T-helper 1 cell (primary cell): ENCODE measurements around the gene STEAP1B.
"Not testable (repeated sequence)": the region's sequence is repeated elsewhere in the genome, so short reads cannot be mapped to it uniquely, and the experiment has no call there.

Experiments
- DNase-seq, 5 donors: peaks; one replicate each; pipeline ENCODE4 v3.0.0-alpha.2; 2012 to 2020
- total RNA-seq, 4 donors: gene quantifications; one replicate each; lab custom pipeline; 2026; lab: John Stamatoyannopoulos, UW

Gene STEAP1B
- total RNA-seq, result 0 to 0.15 (median 0) reads per million in 4 donors

DNA sequence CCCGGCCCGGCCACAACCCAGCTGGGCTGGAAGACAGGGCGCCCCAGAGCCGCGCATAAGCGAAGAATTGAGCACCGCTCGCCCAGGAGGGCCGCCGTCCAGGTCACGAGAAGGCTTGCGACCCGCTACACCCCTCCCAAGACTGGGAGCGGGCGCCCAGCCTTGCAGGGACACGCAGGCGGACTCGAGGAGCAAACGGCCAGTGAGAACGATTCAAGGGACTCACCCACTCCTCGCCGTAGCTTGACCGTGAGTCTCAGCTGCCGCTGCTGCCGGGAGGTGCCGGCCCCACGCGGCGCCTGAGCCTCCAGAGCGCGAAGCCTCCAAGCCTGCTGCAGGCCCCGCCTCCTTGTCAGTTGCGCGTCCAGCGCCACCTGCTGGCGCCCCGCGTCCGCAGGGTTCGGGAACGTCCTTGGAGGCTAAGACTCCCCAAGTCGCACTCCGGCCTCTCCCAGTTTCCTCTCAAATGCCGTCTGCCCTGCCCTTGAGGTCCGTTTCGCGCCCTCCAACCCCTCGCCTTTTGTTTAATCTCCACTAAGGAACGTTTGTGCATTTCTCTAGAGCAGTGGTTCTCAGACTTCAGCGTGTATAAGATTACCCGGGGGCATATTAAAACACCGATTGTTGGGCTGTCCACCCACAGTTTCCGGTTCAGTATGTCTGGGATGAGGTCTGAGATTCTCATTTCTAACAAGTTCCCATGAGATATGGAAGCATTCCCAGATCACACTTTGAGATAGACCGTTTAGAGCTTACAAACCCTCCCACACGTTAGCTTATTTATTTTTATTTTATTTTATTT lies at the start of gene STEAP1B:
TSS of gene STEAP1B (minus strand) at position 301 of the 802 bp plus-strand sequence. CDS start 5,333 bp downstream, outside the sequence.
- DNase-seq, result peak; percentile 53 to 82 (median 68)

- no peak for DNase-seq
These were observed 49.1 kb upstream of the STEAP1B start for GRCh38 chr7:22549051-22549450.

- DNase-seq, result no peak
These were observed 48.3 kb upstream of the STEAP1B start for GRCh38 chr7:22548313-22548712.

GRCh38 chr7:22546769-22547168 lies 46.8 kb upstream of the STEAP1B start:
- DNase-seq, result no peak

DNA sequence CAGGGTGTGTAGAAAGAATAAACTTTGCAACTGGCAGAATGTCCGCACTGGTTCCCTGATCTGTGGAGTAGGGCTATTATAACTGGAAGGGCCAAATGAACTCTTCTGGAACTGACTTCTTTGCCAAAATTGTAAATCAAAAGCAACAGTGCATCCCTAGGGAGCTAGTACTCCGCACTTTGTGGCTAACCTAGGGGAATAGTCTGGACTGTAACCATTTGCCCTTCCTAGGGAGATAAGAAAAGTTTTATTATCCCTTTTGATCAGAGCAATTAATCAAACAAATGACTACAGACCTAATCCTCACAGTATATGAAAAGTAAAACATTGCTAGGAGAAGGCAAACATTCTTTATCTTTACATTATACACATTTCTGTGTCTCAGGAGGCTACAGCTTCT lies 45.5 kb upstream of the STEAP1B start:
- DNase-seq, result no peak

DNA sequence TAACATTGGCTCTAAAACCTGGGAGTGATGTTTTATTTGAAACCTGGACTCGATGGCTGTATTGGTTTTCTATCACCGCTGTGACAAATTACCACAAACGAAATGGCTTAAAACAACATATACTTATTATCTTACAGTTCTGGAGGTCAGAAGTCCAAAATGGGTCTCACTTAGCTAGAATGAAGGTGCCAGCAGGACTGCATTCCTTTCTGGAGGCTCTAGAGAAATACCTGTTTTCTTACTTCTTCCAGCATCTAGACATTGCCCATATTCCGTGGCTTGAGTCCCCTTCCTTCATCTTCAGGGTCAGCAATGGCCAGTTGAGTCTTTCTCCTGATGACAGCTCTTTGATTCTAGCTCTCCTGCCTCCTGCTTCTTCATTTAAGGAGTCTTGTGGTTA lies 44.3 kb upstream of the STEAP1B start:
- DNase-seq, result no peak

- no peak for DNase-seq
These were observed 43.2 kb upstream of the STEAP1B start for GRCh38 chr7:22543169-22543568.

- no peak for DNase-seq
These were observed 42.7 kb upstream of the STEAP1B start for GRCh38 chr7:22542669-22543068.

DNA sequence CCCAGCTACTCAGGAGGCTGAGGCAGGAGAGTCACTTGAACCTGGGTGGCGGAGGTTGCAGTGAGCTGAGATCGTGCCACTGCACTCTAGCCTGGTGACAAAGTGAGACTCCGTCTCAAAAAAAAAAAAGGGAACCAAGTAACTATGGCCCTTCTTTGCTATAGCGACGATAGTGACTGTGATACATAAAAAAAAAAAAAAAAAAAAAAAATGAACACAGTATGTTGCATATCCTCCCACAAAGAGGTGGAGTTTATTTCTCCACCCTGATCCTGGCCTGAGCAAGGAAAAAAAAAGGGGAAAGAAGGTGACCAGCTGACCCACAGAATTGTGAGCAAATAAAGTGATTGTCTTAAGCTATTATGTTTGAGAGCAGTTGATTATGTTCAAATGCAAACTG lies 42.3 kb upstream of the STEAP1B start:
- DNase-seq, result no peak

DNA sequence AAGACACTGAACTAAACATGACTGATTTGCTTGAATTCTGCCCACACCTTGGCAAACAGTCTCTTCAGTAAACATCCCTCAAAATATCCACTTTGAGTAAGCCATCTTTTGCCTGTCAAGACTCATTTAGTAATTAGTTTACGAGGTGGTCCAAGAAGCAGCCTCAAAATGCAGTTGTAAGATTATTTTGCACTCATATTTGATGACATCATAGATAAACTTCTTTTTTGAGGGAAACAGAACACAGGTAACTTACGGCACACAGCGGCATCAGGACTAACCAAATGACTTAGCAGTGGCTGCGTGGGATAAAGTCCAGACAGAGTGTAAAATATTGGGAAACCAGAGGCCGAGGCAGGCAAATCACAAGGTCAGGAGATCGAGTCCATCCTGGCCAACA lies 41.8 kb upstream of the STEAP1B start:
- DNase-seq, result no peak

DNA sequence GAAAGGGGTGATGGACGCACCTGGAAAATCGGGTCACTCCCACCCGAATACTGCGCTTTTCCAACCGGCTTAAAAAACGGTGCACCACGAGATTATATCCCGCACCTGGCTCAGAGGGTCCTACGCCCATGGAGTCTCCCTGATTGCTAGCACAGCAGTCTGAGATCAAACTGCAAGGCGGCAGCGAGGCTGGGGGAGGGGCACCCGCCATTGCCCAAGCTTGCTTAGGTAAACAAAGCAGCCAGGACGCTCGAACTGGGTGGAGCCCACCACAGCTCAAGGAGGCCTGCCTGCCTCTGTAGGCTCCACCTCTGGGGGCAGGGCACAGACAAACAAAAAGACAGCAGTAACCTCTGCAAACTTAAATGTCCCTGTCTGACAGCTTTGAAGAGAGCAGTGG lies 28.5 kb upstream of the STEAP1B start:
- DNase-seq, result not testable (repeated sequence)

DNA sequence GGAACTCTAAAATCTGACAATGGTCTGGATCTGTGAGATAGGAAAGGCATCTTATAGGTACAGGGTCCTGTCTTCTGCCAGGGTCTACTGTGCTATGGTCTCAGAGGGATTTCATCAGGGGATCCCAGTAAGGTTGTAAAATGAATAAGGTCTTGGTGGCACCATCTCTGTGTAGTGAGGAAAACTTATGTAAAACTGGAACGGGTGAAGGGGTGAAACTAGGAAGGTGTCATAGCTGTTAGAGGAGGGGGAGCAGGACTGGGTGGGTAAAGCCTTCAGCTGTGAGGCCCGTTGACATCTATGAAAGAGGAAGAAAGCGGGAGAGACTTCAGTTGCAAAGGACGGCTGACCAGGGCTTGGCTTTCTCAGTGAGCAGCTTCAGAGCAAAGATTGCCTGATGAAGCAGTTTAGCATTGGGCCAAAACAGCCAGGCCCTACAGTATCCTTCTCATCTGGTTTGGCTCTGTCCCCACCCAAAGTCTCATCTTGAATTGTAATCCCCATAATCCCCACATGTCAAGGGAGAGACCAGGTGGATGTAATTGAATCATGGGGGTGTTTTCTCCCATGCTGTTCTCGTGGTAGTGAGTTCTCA lies 24.5 kb upstream of the STEAP1B start:
- DNase-seq, result not testable (repeated sequence)

DNA sequence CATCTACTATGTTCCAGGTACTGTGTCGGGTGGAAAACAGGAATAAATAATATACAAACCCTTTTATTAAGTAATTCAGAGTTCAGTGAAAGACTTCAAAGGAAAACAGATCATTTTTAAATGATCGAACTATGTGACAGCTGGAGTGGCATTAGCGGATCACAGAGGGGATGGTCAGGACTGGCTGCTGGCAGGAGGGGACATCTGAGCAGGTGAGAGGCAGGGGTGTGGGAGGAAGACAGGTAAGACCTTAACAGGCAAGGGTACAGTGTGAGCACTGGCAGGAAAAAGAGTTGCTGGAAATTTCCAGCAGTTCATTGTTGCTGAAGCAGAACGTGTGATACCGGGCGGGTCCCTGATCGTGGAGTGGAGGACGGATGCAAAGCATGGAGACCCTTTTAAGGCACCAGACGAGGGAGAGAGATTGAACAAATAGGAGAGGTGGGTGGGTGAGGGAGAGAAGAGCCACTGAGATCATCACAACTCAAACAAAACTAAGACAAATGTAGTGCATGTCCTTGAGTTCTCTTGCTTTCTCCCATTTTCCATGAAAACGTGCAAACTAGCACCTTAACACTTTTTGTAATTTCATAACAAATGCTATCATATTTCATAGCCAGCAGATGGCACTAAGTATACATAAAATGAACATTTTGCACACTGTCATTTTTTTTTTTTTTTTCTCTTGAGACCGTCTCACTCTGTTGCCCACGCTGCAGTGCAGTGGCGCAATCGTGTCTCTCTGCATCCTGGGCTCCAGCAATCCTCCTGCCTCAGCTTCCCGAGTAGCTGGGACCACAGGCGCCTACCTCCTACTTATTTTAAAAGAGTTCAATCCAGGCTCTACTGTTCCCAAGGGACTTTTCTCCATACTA lies 23.7 kb upstream of the STEAP1B start:
- DNase-seq, result not testable (repeated sequence)

DNA sequence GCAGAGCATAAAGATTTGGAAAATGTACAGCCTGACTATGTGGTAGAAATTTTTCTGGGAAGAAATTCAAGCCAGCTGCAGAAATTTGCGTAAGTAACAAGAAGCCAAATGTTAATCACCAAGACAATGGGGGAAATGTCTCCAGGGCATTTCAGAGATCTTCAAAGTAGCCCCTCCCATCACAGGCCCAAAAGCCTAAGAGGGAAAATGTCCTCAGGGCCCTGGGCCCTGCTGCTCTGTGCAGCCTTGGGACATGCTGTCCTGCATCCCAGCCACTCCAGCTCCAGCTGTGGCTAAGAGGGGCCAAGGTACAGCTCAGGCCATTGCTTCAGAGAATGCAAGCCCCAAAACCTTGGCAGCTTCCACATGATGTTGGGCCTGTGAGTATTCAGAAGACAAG lies 19.6 kb upstream of the STEAP1B start:
- DNase-seq, result not testable (repeated sequence)

DNA sequence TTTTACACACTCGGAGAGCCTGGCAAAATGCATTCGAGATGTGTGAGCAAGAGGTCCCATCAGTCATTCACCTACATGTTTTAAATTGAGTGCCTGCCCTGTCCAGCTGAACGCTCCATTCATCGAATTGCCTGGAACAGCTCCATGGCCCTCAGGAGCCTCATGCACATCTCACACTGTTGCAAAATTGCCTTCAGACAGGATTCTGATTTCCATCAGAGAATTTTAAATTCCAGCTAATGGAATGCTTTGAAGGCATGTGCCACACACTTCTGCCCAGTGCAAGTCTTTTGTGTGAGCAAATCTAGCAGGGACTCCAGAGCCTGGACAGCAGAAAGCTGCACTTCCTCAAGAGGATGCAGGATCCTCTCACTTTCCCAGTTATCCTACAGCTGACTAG lies 17.0 kb upstream of the STEAP1B start:
- not testable (repeated sequence) for DNase-seq

DNA sequence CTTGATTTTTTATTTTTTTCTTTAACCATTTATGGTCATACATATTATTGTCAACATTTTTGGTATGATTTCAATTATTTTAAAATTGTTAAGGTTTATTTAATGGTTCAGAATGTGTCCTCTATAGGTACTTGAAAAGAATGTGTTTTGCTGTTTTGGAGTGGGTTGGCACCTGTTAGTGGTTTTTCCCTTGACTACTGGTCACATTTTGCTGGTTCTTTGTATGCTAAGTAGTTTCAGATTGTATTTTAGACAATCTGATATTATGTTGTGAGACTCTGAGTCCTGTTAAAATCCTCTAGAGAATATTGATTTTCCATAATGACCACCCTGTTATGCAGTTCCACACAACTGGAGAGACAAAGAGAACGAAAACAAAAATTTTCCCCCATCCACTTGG lies 15.0 kb upstream of the STEAP1B start:
- DNase-seq, result not testable (repeated sequence)

GRCh38 chr7:22507320-22507719 lies 7.3 kb upstream of the STEAP1B start:
- DNase-seq, result not testable (repeated sequence)

DNA sequence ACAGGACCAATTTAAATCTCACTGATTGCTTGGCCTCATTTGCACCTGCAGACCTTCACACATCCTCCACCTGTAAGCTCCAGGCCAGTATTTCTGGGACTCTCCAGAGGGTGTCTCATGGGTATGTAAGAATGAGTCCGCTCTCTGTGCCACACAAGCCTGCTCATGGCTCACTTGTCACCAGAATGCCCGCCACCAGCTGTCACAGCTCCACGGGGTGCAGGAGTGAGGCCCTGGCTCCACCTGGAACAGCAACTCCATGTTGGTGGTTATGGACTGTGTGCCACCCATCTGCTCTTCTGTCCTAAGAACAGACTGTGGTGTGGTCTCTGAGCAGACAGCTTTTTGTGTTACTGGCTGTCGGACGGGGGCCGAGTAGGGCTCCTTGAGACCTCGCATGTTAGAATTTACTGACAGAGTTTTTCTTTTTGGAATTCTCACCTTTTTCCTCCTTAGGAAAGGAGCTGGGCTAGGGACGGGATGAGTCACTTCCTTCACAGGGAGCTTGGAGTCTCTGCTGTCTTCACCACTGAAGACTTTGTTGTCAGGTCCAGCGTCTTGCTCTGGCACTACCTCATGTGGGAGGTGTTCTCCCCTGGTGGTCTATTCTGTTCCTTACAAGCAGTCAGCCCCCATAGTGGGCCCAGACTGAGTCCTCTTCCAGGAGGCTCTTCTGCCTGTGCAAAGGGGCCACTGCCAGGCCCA lies 6.5 kb upstream of the STEAP1B start:
- DNase-seq, result not testable (repeated sequence)

DNA sequence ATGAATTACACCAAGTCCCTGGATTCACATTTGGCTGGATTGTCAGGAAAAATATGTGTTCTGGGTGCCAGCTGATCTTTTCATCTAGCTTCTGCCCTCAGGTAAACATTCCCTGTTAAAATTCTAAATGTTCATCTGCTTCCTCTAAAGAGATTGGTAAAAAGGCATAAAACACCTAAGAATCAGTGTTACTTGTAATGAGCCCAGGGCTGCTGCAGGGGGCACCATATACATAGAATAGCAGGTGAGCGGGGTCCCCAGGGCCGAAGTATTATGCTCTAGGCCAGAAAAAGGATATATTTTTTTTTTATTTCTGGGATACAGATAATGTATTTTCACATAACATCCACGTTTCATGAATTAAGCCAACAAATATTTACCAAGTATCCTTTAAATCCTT lies 4.5 kb upstream of the STEAP1B start:
- not testable (repeated sequence) for DNase-seq

GRCh38 chr7:22502104-22502503 lies 2.1 kb upstream of the STEAP1B start:
- DNase-seq, result not testable (repeated sequence)

DNA sequence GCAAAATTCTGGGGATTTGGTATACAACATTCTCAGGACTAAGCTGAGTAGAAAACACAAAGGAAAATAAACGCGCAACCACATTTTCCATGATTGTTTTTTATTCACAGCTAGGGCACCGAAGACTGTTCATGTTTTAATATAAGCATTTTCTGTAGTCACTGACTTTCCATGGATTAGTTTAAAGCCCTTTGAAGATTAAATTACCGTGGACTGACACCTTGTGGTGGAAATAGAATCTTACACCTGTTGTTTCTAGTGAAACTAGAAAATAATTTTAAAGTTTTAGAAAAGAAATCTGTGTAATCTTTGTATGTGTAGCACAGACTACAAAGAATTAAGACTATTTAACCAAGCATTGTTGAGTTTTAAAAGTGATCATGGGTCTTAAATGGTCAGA lies 1.3 kb upstream of the STEAP1B start:
- DNase-seq, result not testable (repeated sequence)

- DNase-seq, result no peak
These were observed 944 bp downstream of the STEAP1B start for GRCh38 chr7:22499044-22499443.

- not testable (repeated sequence) for DNase-seq
These were observed 3.1 kb downstream of the STEAP1B start for GRCh38 chr7:22496912-22497311.
